Measurements from ENCODE around the gene MID2.

The MID2 gene

GRCh38 chrX:107780525-107780924 is 45.1 kb upstream of the MID2 start:
- Histone ChIP-seq H2AFZ (ENCODE audit: low read length) (no peak overlapping the region), H3K9me2 (replicated peaks; ENCODE audit: low read depth, low read length) (no peaks in the 10 kb centered on the region), H4K20me1 (ENCODE audit: insufficient read depth, low read length, poor library complexity, severe bottlenecking) (no peaks in the 10 kb centered on the region), H3K4me2 (ENCODE audit: low read depth, low read length, poor library complexity, severe bottlenecking) (no peak overlapping the region), H3F3A (ENCODE audit: low read depth) (no peaks in the 10 kb centered on the region), H3K79me2 (ENCODE audit: insufficient read depth, low read length) (peaks cover 7% of the 10 kb centered on the region), H3K4me3 (ENCODE audit: low read length, poor library complexity, severe bottlenecking) (no peak overlapping the region), H3K4me1 (ENCODE audit: insufficient read depth, low read length, poor library complexity, severe bottlenecking) (peaks cover 8% of the 10 kb centered on the region), H3K27me3 (ENCODE audit: insufficient read depth, low read length, poor library complexity, severe bottlenecking) (no peaks in the 10 kb centered on the region), H3K36me3 (ENCODE audit: insufficient read depth, low read length) (no peaks in the 10 kb centered on the region), H3K9ac (ENCODE audit: low read depth, low read length, poor library complexity, severe bottlenecking) (no peak overlapping the region), H3K9me3 (ENCODE audit: insufficient read depth, low read depth, low read length) (no peaks in the 10 kb centered on the region)
- TF ChIP-seq EZH2phosphoT487 (IDR thresholded peaks at IDR 0.05; ENCODE audit: borderline replicate concordance), result no peak
- no peak for TF ChIP-seq CTCF (conservative IDR thresholded peaks at IDR 0.05; ENCODE audit: low read length)

- Histone ChIP-seq H3K79me2 (ENCODE audit: insufficient read depth, low read length) (no peaks in the 10 kb centered on the region), H3K4me1 (ENCODE audit: insufficient read depth, low read length, poor library complexity, severe bottlenecking) (no peaks in the 10 kb centered on the region), H4K20me1 (ENCODE audit: insufficient read depth, low read length, poor library complexity, severe bottlenecking) (no peaks in the 10 kb centered on the region), H3K4me2 (ENCODE audit: low read depth, low read length, poor library complexity, severe bottlenecking) (no peak overlapping the region), H2AFZ (ENCODE audit: low read length) (no peak overlapping the region), H3K9me2 (replicated peaks; ENCODE audit: low read depth, low read length) (no peaks in the 10 kb centered on the region), H3K36me3 (ENCODE audit: insufficient read depth, low read length) (no peaks in the 10 kb centered on the region), H3K9ac (ENCODE audit: low read depth, low read length, poor library complexity, severe bottlenecking) (no peak overlapping the region), H3K4me3 (ENCODE audit: low read length, poor library complexity, severe bottlenecking) (no peak overlapping the region), H3K27me3 (ENCODE audit: insufficient read depth, low read length, poor library complexity, severe bottlenecking) (no peaks in the 10 kb centered on the region), H3K9me3 (ENCODE audit: insufficient read depth, low read depth, low read length) (no peaks in the 10 kb centered on the region), H3F3A (ENCODE audit: low read depth) (no peaks in the 10 kb centered on the region)
- TF ChIP-seq CTCF (conservative IDR thresholded peaks at IDR 0.05; ENCODE audit: low read length) (no peak), EZH2phosphoT487 (IDR thresholded peaks at IDR 0.05; ENCODE audit: borderline replicate concordance) (no peak)
Measured at GRCh38 chrX:107787827-107788226, 37.8 kb upstream of the MID2 start.

GRCh38 chrX:107804427-107804826 is 21.2 kb upstream of the MID2 start:
- no peak overlapping the region for H3K4me3 ChIP-seq (ENCODE audit: low read length, poor library complexity, severe bottlenecking)
- H3K4me1 ChIP-seq (ENCODE audit: insufficient read depth, low read length, poor library complexity, severe bottlenecking), result no peaks in the 10 kb centered on the region
- no peaks in the 10 kb centered on the region for H3F3A ChIP-seq (ENCODE audit: low read depth)
- no peaks in the 10 kb centered on the region for H3K9me3 ChIP-seq (ENCODE audit: insufficient read depth, low read depth, low read length)
- no peaks in the 10 kb centered on the region for H3K9me2 ChIP-seq (replicated peaks; ENCODE audit: low read depth, low read length)
- no peaks in the 10 kb centered on the region for H3K27me3 ChIP-seq (ENCODE audit: insufficient read depth, low read length, poor library complexity, severe bottlenecking)
- H2AFZ ChIP-seq (ENCODE audit: low read length), result no peak overlapping the region
- no peak for TF ChIP-seq CTCF (conservative IDR thresholded peaks at IDR 0.05; ENCODE audit: low read length)
- no peak for TF ChIP-seq EZH2phosphoT487 (IDR thresholded peaks at IDR 0.05; ENCODE audit: borderline replicate concordance)
- no peaks in the 10 kb centered on the region for H3K79me2 ChIP-seq (ENCODE audit: insufficient read depth, low read length)
- H3K9ac ChIP-seq (ENCODE audit: low read depth, low read length, poor library complexity, severe bottlenecking), result no peak overlapping the region
- no peak overlapping the region for H3K4me2 ChIP-seq (ENCODE audit: low read depth, low read length, poor library complexity, severe bottlenecking)
- H3K36me3 ChIP-seq (ENCODE audit: insufficient read depth, low read length), result no peaks in the 10 kb centered on the region
- H4K20me1 ChIP-seq (ENCODE audit: insufficient read depth, low read length, poor library complexity, severe bottlenecking), result no peaks in the 10 kb centered on the region
